GM15510 (cell line): ENCODE measurements around the gene POLR2H.

ENCODE experiments used
- POLR2A ChIP-seq: IDR thresholded peaks from 3 replicates; pipeline ENCODE4 v1.6.1; 2011; ENCODE audit warnings: borderline replicate concordance; ENCODE audit not compliant: insufficient read length; ENCODE audit errors: extremely low read depth

Gene POLR2H

DNA sequence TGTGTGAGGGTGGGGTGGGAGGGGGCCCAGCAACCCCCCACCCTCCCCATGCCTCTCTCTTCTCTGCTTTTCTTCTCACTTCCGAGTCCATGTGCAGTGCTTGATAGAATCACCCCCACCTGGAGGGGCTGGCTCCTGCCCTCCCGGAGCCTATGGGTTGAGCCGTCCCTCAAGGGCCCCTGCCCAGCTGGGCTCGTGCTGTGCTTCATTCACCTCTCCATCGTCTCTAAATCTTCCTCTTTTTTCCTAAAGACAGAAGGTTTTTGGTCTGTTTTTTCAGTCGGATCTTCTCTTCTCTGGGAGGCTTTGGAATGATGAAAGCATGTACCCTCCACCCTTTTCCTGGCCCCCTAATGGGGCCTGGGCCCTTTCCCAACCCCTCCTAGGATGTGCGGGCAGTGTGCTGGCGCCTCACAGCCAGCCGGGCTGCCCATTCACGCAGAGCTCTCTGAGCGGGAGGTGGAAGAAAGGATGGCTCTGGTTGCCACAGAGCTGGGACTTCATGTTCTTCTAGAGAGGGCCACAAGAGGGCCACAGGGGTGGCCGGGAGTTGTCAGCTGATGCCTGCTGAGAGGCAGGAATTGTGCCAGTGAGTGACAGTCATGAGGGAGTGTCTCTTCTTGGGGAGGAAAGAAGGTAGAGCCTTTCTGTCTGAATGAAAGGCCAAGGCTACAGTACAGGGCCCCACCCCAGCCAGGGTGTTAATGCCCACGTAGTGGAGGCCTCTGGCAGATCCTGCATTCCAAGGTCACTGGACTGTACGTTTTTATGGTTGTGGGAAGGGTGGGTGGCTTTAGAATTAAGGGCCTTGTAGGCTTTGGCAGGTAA is 16.0 kb upstream of the POLR2H start:
- no peak for TF ChIP-seq POLR2A

DNA sequence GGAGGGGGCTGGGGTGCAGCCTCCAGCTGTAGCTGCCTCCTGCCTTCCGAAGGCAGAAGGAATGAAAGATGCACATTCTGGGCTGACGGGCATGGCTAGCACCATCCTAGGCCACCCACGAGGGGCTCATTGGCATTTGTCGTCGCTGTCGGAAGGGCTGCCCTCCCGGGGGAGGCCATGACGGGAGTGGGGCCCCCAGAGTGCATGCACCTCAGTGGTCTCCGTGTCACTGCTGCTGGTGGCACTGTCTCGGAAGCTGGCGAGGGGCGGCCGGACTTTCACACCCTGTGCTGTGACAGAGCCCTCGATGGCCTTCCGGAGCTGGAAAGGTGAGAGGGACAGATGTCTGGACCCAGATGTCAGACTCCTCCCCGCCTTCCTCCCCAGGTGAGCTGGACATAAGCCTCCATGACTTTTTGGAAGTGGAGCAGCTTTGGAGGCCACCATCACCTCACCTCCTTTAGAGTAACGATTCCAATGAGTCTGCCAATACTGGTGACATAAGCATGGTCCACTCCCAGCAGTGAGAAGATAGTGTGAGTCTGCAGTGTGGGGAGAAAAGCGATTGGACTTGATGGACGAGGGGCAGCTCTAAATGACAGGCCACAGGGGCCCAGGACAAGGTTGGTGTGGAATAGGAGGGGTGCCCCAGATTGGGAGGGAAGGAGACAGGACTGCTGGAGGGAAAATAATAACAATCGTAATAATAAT is 14.9 kb upstream of the POLR2H start:
- no peak for TF ChIP-seq POLR2A

DNA sequence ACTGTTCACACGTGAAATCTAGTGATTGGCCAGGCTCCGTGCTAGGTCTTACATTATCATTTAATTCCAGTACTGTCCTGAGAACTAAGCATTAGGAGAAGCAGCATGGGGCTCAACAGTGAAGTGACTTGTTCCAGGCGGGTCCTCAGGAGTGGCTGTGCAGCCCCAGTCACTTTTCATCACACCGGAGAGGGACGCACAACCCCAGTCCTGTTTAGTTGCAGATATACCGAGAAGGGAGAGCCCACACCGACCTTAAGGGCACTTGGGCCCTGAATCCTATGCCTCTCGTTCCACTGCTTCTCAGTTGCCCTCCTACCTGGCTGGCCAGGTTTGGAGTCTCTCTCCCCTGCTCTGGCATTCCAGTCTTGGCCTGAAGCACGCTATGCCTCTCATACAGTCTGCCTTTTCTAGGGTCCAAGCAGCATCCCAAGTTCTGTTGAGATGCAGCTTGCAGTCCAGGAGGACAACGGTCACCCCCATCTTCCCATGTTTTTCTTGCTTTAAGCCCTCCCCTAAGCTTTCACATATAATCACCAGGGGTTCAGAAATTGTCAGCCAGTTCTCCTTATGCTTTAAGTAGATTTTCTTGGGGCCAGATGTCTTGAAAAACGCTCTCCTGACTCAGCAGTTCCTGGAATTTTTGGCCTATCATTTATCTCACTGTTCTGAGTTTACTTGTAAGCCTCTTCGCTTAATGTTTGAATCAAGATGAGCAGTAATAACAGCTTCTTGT is 14.0 kb upstream of the POLR2H start:
- no peak for TF ChIP-seq POLR2A

DNA sequence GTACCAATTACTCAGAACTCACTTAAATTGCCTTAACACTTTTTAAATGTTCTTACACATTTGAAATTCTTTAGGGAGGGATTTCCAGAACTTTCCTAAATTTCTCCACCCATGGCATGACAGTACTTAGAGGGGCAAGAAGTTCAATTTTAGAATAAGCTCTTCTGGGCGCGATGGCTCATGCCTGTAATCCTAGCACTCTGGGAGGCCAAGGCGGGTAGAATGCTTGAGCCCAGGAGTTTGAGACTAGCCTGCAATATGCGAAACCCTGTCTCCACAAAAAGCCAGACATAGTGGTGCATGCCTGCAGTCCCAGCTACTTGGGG is 13.5 kb upstream of the POLR2H start:
- no peak for TF ChIP-seq POLR2A

DNA sequence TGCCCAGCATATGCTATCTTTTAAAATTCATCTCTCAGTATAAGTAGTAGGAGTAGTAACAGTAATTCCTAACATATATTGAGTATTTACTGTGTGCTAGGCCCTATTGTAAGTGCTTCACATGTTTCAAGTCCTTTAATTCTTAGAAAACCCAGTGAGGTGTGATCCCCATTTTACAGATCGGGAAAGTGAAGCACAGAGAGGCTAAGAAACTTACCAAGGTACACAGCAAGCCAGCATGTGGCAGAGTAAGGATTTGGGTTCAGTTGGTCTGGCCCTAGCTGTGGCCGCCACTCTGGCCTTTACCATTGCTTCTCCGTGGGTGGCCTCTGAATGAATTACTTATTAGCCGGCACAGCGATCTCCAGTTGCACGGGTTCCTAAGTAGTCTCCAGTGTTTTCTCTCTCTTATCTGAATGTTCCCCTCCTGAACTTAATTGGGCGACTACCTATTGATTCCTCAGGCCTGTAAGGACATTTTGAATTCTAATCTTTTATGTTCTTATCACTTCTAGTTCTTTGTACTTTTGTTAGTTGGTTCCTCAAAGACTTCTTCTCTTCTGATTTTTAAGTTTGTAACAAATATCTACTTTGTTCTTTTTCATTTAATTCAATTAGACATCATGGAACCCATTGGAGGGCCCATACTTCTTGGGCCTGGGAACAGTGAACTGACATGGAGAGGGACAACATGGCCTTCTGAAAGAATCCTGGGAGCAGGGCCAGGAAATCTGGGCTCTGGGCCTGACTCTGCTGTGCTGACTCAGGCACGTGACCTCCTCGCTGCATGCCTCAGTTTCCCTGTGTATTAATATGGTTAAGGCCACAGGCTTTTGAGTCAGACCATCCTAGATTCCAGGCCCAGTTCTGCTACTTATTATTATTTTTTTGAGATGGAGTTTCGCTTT is 11.7 kb upstream of the POLR2H start:
- no peak for TF ChIP-seq POLR2A

DNA sequence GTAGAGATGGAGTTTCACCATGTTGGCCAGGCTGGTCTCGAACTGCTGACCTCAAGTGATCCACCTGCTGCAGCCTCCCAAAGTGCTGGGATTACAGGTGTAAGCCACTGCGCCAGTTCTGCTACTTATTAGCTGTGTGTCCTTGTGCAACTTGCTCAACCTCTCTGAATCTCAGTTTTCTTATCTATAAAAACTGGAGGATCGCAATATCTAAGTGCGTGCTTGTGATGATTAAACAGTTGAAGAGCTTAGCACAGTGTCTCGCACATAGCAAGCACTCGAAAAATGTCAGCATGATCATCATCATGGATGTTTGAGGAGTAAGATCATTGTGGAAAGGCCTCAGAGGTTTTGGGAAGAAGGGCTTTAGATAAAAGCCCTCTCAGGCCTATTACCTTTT is 10.9 kb upstream of the POLR2H start:
- TF ChIP-seq POLR2A = no peak

DNA sequence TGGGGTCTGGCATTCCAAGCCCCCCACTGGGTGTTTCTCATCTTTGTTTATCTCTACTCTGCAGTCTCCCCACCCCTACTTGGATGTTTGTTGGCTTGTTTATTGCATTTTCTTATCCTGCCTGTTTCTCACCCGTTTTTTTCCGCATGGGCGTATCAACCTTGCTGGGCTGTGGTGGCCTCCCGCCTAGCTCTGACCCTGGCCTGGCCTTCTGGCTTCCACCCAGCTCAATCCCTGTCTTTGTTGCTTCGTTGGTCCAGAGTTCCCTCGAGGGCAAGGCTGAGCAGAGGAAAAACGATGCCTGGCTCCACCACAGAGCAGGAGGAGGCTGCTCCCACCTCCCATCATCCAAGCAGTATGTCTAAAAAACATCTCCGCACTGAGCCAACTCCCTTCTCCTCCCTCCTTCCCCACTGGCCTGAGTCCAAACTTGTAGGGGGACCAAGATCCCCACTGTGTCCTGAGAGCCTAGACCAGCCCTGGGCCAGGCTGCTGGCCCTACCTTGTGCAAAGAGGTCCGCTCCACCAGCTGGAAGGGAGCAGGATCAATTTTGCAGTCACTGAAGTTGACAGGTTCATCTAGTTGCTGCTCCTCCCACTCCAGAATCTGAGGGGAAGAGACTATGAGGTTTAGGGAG is 9.9 kb upstream of the POLR2H start:
- TF ChIP-seq POLR2A = no peak

DNA sequence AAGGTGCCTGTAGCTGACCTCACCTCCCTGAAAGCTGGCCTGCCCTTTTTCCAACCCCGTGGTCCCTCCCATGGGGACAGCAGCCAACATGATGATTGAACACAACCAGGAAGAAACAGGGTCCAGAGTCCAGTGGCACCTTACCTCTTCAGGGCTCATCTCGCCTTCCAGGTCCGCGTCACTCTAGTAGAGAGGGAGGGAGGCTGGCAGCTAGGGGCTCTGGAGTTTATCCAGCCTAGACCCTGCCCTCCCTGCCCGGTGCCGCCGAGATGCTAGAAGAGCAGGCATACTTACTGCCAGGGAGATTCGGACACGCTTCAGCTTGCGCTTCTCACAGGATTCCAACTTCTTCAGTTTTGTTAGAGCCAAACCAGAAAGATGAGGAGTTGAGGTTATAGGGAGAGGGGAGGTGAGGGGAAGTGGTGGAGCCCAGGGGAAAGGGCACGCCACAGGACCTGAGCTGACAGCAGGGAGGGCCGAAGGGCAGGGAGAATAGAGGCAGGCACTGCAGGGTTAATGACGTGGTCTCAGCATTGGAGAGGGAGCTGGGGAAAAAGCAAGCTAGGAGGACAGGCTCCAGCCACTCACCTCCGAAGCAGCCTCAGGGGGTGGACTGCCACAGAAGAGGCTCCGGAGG is 9.2 kb upstream of the POLR2H start:
- no peak for TF ChIP-seq POLR2A

DNA sequence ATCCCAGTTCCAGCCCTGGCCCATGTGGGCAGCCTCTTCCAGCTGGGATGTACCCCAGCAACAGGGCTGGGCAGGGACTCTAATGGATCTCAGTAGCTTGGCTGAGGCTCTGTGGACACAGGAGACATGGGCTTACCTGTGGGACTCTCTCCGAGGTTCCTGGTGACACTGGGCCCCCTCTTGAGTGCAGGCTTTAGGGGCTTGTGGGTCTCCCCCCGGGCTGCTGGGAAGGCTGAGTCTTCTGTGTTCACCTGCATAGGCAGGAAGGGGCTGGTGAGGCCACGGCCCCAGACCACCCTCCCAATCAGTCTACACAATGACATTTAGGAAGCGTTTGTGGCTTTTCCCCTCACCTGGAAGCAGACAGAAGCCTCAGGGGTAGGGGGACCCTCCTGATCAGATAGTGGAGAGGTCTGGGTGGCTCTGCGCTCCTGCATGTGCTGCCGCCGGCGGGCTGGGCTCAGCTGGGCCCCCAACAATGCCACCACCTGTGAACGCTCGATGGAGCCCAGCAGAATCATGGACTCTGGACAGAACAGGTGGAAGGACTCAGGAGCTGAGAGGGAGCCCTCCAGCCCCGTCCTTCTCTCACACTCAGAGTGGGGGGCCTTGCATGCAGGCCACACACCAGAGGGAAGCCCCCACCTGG is 8.5 kb upstream of the POLR2H start:
- no peak for TF ChIP-seq POLR2A

DNA sequence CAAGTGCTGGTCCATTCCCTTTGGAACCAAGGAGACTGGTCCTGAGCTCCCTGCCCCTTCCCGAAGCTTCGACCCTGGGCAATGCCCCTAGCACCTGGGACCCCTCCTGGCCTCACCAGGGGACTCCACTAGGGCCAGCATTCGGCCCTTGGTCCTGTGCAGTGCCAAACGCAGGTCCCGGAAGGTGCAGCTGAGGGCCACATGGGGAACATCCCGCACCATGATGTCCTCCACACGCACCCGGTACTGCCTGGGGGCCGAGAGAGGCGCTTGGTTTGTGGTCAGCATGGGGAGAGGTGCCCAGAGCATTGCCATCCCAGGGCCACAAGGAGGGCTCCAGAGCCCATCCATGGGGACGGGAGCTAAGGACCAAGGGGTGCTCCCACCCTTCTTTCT is 8.0 kb upstream of the POLR2H start:
- no peak for TF ChIP-seq POLR2A

DNA sequence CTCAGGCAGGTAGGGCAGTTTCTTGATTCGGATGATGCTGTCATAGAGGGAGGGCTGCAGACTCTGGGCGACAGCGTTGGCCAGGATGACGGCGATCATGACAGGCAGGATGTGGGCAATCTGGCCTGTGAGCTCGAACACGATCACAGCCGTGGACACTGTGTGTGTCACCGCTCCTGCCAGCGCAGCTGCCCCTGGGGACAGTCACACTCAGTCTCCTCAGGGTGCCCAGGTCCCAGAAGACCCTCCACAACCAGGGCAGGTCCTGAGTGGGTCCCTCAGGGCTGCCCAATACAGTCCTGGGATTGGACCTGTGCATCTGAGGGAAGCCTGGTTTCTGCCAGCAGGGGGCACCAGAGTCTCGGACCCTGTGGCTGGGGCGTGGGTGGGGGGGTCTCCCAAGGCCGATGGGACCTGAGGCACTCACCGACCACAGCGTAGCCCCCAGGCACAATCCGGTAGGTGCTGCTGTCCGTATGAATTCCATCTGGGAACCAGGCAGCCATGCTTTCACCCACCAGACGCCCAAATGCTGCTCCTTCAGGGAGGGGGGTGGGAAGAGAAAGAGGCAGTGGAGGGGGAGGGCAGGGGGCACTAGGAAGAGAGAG is 7.3 kb upstream of the POLR2H start:
- TF ChIP-seq POLR2A = no peak

DNA sequence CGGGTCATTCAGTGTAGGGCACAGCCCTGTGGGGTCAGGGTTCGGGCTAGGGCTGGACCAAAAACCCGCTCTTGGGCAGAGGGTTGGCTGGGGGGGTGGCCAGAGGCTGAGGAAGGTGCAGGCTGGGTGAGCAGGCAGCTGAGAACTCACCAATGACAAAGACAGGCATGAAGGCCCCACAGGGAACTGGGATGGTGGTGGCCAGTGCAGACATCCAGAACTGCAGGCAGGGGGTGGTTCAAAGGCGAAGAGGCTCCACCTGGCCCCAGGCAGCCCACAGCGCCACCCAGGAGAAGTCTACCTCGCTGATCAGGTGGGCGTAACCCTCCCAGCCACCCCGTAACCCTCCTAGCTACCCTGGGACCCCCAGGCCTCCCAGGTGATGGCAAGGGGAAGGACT is 6.8 kb upstream of the POLR2H start:
- TF ChIP-seq POLR2A = no peak
